ENCODE data around the gene NHERF1.

The NHERF1 gene

DNA sequence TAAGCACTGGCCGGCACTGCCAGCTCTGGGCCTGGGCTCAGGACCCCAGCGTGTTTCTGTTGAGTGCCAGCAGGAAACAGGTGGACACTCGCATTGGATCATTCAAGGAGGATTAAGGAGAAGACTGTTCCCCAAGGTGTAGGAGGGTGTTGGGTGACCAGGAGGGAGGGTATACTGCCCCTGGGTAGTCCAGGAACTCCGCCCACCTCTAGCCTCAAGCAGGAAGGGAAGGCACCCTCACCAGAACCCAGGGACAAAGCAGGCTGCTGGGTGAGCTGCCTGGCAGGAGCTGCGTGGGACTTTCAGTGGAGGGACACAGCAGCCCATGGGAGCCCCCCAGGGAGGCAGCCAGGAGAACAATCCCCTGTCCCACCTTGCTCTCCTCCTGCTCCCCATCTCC lies 19.1 kb upstream of the NHERF1 start:
- H3K27ac ChIP-seq, result peak overlapping the region; percentile 57
- DNase-seq, result peak; percentile 80
- no peaks in the 10 kb centered on the region for H3K27me3 ChIP-seq (ENCODE audit: insufficient read depth, low read depth, severe bottlenecking)
- H3K4me3 ChIP-seq (ENCODE audit: low read depth, low read length), result no peak overlapping the region
- TF ChIP-seq, protein P1, sequence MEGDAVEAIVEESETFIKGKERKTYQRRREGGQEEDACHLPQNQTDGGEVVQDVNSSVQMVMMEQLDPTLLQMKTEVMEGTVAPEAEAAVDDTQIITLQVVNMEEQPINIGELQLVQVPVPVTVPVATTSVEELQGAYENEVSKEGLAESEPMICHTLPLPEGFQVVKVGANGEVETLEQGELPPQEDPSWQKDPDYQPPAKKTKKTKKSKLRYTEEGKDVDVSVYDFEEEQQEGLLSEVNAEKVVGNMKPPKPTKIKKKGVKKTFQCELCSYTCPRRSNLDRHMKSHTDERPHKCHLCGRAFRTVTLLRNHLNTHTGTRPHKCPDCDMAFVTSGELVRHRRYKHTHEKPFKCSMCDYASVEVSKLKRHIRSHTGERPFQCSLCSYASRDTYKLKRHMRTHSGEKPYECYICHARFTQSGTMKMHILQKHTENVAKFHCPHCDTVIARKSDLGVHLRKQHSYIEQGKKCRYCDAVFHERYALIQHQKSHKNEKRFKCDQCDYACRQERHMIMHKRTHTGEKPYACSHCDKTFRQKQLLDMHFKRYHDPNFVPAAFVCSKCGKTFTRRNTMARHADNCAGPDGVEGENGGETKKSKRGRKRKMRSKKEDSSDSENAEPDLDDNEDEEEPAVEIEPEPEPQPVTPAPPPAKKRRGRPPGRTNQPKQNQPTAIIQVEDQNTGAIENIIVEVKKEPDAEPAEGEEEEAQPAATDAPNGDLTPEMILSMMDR (IDR thresholded peaks at IDR 0.05; ENCODE audit: low read depth, low read length), result no peak
- no peaks in the 10 kb centered on the region for H3K36me3 ChIP-seq
- H3K9me3 ChIP-seq (ENCODE audit: severe bottlenecking), result no peaks in the 10 kb centered on the region

DNA sequence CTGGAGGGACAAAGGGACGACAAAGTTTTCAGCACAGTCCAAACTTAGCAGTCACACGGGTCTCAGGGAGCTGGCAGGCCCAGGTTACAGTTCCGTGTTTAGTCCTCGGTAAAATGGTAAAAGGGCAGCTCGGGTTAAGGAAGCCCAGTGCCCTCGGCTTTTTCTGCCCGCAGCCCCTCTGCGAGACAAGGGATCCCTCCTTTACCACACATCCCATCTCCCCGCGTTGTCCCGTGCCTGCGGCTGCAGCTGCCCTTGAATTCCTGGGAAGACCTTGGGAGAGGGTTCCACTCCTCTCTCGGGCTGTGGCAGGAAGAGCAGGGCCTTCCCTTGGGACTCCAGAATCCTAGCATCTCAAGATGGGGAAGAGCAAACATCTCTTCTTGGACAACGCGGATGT lies 18.6 kb upstream of the NHERF1 start:
- H3K27me3 ChIP-seq (ENCODE audit: insufficient read depth, low read depth, severe bottlenecking), result no peaks in the 10 kb centered on the region
- no peak for DNase-seq
- no peak overlapping the region for H3K4me3 ChIP-seq (ENCODE audit: low read depth, low read length)
- H3K36me3 ChIP-seq, result no peaks in the 10 kb centered on the region
- H3K9me3 ChIP-seq (ENCODE audit: severe bottlenecking), result no peaks in the 10 kb centered on the region
- TF ChIP-seq, protein P1 (IDR thresholded peaks at IDR 0.05; ENCODE audit: low read depth, low read length), result no peak
- H3K27ac ChIP-seq, result peak overlapping the region; percentile 57

DNA sequence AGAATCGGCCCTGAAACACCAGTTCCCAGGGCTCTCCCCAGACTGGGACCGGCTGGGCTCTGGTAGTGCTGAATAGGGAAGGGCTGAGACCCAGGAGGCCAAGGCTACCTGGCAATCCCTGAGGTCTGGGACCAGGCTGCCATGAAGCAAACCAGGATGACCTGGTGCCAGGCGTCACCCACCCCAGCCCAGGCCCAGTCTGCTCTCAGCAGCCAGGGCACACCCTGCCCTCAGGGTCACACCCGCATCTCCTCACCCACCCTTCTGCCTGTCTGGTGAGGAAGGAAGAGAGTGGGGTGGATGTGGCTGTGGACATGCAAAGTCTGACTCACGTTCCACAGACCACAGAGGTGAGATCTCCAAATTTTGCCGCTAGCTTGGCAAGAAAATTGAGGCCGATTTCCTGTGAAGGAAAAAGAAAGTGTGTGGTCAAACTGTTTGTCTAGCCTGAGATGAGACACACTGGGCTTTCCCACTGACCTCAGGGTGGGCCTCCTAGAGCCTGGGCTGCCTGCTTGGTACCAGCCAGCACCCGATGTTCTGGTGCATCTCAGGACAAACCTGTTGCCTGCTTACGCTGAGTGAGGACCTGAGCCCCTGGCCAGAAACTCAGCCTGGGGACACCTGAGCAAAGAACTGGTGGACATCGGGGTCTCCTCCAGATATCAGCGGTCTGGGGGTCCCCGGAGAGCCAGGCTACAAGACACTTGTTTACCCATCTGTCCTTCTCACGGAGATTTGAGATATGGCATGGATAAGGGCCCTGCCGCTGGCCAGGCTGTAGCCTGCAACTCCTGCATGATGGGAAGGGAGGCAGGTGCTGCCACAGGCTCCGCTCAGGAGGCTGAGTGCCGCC lies 17.7 kb upstream of the NHERF1 start:
- TF ChIP-seq, protein P1 (IDR thresholded peaks at IDR 0.05; ENCODE audit: low read depth, low read length), result no peak
- Histone ChIP-seq H3K36me3 (no peaks in the 10 kb centered on the region), H3K27me3 (ENCODE audit: insufficient read depth, low read depth, severe bottlenecking) (no peaks in the 10 kb centered on the region), H3K4me3 (ENCODE audit: low read depth, low read length) (no peak overlapping the region), H3K27ac (no peak overlapping the region), H3K9me3 (ENCODE audit: severe bottlenecking) (no peaks in the 10 kb centered on the region)
- no peak for DNase-seq

DNA sequence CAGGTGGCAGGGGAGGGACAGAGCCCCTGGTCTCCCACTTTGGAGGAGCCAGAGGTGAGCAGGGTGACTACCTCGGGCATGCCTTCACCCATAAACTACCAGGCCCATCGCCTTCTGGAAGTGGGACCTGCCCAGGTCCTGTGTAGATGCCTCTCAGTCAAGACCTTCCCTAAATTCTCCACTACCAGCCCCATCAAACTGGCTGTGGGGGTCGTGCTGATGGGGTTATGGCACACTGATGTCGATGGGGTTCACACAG lies 17.2 kb upstream of the NHERF1 start:
- Histone ChIP-seq H3K36me3 (no peaks in the 10 kb centered on the region), H3K9me3 (ENCODE audit: severe bottlenecking) (no peaks in the 10 kb centered on the region), H3K4me3 (ENCODE audit: low read depth, low read length) (no peak overlapping the region), H3K27ac (no peak overlapping the region), H3K27me3 (ENCODE audit: insufficient read depth, low read depth, severe bottlenecking) (no peaks in the 10 kb centered on the region)
- TF ChIP-seq, protein P1 (IDR thresholded peaks at IDR 0.05; ENCODE audit: low read depth, low read length), result no peak
- no peak for DNase-seq

DNA sequence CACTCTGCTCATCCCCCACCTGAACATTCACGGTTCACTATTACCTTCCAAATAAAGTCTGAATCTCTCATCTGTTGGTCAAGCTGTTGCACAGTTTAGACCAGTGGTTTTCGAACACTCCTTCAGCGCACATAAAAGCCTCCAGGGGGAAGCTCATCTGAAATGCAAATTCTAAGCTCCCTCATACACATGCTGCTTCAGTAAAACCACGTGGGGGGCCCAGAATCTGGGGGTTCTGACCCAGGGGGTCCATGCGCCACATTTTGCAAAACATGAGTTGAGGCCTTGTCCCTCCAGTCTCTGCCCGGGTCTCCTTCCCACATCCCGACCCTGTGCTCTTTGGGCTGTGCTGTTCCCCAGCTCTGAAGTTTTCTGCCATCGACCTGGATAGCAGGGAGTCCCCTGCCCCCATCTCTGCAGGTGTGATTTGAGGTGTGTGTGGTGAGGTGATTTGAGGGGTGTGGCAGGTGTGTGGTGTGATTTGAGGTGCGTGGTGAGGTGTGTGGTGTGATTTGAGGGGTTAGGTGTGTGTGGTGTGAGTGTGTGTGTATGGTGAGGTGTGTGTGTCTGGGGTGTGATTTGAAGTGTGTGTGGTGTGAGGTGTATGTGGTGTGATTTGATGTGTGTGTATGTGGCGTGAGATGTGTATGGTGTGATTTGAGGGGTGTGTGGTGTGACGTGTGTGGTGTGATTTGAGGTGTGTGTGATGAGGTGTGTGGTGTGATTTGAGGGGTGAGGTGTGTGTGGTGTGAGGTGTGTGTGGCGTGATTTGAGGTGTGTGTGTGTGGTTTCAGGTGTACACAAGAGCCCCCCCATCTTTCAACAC lies 16.2 kb upstream of the NHERF1 start:
- no peak overlapping the region for H3K27ac ChIP-seq
- no peaks in the 10 kb centered on the region for H3K36me3 ChIP-seq
- DNase-seq, result no peak
- TF ChIP-seq, protein P1 (IDR thresholded peaks at IDR 0.05; ENCODE audit: low read depth, low read length), result no peak
- H3K4me3 ChIP-seq (ENCODE audit: low read depth, low read length), result no peak overlapping the region
- H3K27me3 ChIP-seq (ENCODE audit: insufficient read depth, low read depth, severe bottlenecking), result no peaks in the 10 kb centered on the region
- H3K9me3 ChIP-seq (ENCODE audit: severe bottlenecking), result no peaks in the 10 kb centered on the region

Measured in WERI-Rb-1 (cell line).